ENCODE results near the gene PISD.

Gene PISD

DNA sequence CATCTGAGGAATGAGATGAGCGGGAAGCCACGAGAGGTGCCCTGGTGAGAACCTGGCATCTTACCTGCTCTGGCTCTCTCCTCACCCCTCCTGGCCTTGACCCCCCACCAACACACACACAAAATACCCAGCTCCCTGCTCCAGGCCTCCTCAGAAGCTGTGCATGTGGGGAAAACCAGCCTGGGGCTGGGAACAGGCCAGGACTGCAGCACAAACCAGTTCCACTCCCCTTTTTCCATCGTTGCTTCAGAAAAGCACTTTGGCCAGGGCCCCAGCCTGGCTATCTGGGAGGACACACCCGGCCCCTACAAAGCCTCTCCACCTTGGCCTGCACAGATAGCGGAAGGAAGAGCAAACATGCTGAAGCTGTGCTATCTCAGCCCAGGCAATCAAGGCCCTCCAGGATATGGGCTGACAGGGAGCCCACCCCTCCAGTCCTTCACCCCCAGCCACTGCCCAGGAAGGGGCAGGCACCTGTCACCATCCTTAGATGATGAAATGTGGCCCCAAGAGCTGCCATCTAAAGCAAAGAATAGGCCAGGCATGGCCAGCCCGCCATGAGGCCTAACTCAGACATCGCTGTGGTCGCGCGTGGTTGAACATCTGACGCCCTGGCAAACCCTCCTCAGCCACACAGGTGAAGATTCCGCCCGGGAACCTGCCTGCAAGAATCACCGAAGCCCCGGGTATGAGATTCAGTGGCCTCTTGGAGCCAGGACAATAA lies 35.4 kb downstream of the PISD start:
- no peak for DNase-seq (ENCODE audit: low spot score)
- peak overlapping the region; percentile 59 for H3K27ac ChIP-seq
- ChIA-PET CTCF (no interaction called here), POLR2A (ENCODE audit: low non-redundant PET) (no interaction called here)
- TF ChIP-seq, protein P1, sequence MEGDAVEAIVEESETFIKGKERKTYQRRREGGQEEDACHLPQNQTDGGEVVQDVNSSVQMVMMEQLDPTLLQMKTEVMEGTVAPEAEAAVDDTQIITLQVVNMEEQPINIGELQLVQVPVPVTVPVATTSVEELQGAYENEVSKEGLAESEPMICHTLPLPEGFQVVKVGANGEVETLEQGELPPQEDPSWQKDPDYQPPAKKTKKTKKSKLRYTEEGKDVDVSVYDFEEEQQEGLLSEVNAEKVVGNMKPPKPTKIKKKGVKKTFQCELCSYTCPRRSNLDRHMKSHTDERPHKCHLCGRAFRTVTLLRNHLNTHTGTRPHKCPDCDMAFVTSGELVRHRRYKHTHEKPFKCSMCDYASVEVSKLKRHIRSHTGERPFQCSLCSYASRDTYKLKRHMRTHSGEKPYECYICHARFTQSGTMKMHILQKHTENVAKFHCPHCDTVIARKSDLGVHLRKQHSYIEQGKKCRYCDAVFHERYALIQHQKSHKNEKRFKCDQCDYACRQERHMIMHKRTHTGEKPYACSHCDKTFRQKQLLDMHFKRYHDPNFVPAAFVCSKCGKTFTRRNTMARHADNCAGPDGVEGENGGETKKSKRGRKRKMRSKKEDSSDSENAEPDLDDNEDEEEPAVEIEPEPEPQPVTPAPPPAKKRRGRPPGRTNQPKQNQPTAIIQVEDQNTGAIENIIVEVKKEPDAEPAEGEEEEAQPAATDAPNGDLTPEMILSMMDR (conservative IDR thresholded peaks at IDR 0.05; ENCODE audit: low read depth): no peak

DNA sequence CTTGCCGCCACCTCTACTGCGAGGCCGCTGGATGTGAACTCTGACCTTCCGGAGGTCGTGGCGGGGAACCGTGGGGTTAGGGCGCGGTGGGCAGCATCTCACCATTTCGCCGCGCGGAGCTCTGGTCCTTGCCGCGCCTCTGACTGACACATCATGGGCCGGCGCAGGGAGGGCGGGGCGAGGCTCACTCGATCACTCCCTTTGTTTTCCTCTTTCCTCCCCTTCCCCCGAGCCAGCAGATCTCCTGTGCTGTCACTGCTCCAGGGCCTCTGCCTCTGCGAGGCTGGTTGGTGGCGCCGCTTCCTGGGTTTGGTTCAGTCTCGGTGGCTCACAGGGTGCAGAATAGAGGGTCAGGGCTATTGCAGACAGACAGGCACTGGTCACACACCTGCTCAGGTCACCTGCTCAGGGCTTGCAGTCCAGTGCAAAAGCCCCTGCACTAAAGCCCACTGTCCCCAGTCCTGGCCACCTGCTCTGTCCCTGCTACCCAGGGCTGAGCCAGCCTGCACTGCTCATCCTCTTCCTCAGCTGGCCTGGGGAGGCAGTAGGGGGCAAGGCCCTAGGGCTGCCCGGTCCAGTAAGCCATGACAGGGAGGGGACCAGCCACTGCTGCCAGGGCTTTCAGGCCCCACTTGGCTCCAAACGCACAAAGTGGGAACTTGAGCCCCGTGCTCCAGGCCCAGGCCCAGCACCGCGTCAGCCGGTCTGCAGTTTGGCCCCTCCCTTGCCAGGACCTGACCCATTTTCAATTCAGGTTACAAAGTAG lies 36.2 kb downstream of the PISD start:
- no peak for DNase-seq (ENCODE audit: low spot score)
- TF ChIP-seq, protein P1 (conservative IDR thresholded peaks at IDR 0.05; ENCODE audit: low read depth): no peak
- ChIA-PET POLR2A (ENCODE audit: low non-redundant PET) (no interaction called here), CTCF (no interaction called here)
- peak overlapping the region; percentile 59 for H3K27ac ChIP-seq

DNA sequence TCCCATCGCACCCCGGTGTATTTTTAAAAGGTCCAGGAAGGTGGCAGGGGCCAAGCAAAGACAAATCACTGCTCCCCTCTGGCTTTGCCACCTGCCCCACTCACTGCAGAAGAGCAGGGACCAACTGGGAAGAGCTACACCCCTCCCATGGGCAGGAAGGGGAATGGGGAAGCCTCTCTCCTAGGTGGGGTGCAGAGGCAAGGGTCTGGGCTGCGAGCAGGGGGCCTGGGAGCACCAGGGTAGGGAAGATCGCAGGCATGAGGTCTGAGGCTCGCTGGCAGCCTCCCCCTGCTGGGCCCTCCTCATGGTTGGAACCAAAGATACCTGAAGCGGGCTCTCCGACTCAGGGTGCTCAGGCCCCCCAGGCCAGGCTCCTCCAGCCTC lies 36.8 kb downstream of the PISD start:
- TF ChIP-seq, protein P1 (conservative IDR thresholded peaks at IDR 0.05; ENCODE audit: low read depth): no peak
- ChIA-PET POLR2A (ENCODE audit: low non-redundant PET) (no interaction called here), CTCF (interaction anchor here (0.6 kb wide), 1 partner anchor 52 kb away, joined by 4 read pairs; no protein-coding TSS in a partner anchor)
- DNase-seq (ENCODE audit: low spot score): no peak
- peak overlapping the region; percentile 59 for H3K27ac ChIP-seq

DNA sequence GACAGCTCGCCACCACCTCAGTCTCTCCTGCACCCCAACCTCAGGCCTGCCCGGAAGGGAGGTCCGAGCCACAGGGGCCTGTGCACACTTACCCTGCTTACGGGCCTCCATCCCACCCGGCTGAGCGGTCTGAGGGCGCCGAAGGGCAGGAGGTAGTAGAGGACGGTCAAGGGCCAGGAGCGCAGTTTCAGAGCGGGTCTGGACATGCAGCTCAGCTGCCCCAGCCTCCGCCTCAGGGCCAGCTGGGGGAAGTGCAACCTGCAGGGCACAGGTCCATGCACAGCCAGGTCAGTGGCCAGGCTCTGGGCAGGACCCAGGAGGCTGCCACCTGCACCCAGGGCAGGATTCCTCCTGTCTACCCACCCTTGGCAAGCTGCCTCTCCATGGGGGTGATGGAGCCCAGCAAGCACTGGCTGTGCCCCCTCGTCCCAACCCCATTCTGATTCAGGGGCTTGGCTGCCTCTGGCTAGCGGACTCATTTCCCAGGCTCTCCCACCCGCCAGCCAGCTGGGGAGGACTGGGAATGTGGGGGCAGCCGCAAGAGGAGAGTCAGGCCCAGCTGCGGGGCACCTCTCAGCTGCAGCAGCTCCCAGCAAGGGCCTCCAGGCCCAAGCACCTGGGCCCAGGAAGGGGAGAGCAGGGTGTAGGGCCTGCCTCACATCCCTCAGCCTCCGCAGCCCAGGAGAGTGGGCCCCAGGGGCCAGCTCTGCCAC lies 38.3 kb downstream of the PISD start:
- ChIA-PET CTCF (no interaction called here), POLR2A (ENCODE audit: low non-redundant PET) (no interaction called here)
- peak overlapping the region; percentile 59 for H3K27ac ChIP-seq
- DNase-seq (ENCODE audit: low spot score): no peak
- TF ChIP-seq, protein P1 (conservative IDR thresholded peaks at IDR 0.05; ENCODE audit: low read depth): no peak

DNA sequence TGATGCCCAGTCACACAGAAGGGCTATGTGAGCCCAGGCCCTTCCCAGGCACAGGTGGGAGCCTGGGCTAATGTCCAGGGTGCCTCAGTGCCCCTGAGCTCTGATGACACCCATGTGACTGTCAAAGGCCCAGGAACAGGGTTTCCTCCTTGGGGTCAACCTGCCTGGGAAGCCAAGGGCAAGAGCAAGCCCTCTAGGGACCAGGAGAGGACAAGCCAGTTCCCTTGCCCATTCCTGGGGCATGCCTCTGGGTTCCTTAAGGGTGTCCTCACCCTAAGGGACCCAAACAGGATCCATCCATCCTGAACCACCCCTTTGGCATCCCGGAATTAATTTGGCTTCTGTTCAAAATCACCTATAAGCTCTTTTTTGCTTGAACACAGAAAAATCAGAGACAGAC lies 39.0 kb downstream of the PISD start:
- CTCF ChIA-PET: no interaction called here
- TF ChIP-seq, protein P1 (conservative IDR thresholded peaks at IDR 0.05; ENCODE audit: low read depth): no peak
- POLR2A ChIA-PET (ENCODE audit: low non-redundant PET): no interaction called here
- peak overlapping the region; percentile 59 for H3K27ac ChIP-seq
- no peak for DNase-seq (ENCODE audit: low spot score)

DNA sequence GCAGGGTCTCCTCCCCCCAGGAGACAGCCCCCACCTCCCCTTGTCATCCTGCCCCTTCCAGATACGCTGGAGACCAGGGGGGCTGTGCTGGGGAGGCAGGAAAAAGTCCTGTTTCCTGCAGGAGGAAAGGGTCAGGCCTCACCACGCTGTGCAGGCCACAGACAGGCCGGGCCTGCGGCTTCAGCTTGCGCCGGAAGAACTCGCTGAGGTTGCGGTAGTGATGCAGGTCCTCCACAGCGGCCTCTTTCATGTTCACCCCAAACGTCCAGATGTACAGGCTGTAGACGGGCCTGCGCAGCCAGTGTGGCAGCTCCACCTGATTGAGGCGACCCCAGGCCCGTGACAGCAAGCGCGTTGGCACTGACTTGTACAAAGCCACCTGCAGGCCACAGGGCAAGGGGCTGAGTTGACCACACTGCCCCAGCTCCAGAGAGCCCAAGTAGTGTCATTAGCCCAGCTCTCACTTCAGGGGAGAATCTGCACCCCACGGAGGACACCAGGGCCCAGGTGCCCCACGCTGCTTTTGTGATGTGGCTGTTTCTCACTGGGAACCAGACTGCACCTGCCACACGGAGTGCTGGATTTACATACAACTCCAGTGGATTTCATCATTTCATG lies 40.4 kb downstream of the PISD start:
- ChIA-PET POLR2A (ENCODE audit: low non-redundant PET) (no interaction called here), CTCF (no interaction called here)
- H3K27ac ChIP-seq: peak overlapping the region; percentile 59
- TF ChIP-seq, protein P1 (conservative IDR thresholded peaks at IDR 0.05; ENCODE audit: low read depth): no peak
- no peak for DNase-seq (ENCODE audit: low spot score)
